Astrocyte (in vitro differentiated cells and primary cell): ENCODE data around the gene NCBP2. TPM values are rescaled to one million over a fixed set of nuclear protein-coding genes. Genes with fewer than 3 reads are reported as not detected.

ENCODE experiments used
- DNase-seq: peaks from one replicate; pipeline ENCODE4 v3.0.0-alpha.2; 2010; ENCODE audit warnings: low read depth
- FAIRE-seq: peaks from 2 replicates; lab custom pipeline; 2011; peaks lifted over from hg19 to GRCh38; lab: Jason Lieb, UNC
- H2AFZ ChIP-seq: 2 replicates; pipeline ENCODE4 v1.6.0; 2012; ENCODE audit warnings: low read depth, low read length, inconsistent platforms
- H3K27ac ChIP-seq: 2 replicates; pipeline ENCODE4 v1.5.1; 2011; ENCODE audit warnings: low read depth, low read length, inconsistent platforms
- H3K27me3 ChIP-seq: 2 replicates; pipeline ENCODE4 v1.6.0; 2011; ENCODE audit warnings: low read length, inconsistent platforms; ENCODE audit not compliant: insufficient read depth
- H3K36me3 ChIP-seq: 2 replicates; pipeline ENCODE4 v1.5.1; 2011; ENCODE audit warnings: low read length, inconsistent platforms; ENCODE audit not compliant: insufficient read depth
- H3K4me1 ChIP-seq: 2 replicates; pipeline ENCODE4 v1.5.1; 2011; ENCODE audit warnings: low read length, inconsistent platforms; ENCODE audit not compliant: insufficient read depth
- H3K4me2 ChIP-seq: 2 replicates; pipeline ENCODE4 v1.6.0; 2012; ENCODE audit warnings: low read length, inconsistent platforms
- H3K4me3 ChIP-seq: 2 replicates; pipeline ENCODE4 v1.5.1; 2011; ENCODE audit warnings: low read depth, mild to moderate bottlenecking, low read length, inconsistent platforms; ENCODE audit not compliant: insufficient read depth
- H3K79me2 ChIP-seq: 2 replicates; pipeline ENCODE4 v1.6.0; 2012; ENCODE audit warnings: mild to moderate bottlenecking, low read length, inconsistent platforms; ENCODE audit not compliant: insufficient read depth
- H3K9ac ChIP-seq: 2 replicates; pipeline ENCODE4 v1.6.0; 2012; ENCODE audit warnings: mild to moderate bottlenecking, low read length, inconsistent platforms
- H3K9me3 ChIP-seq: 2 replicates; pipeline ENCODE4 v1.5.1; 2012; ENCODE audit warnings: low read depth, mild to moderate bottlenecking, low read length, inconsistent platforms; ENCODE audit not compliant: insufficient read depth
- H4K20me1 ChIP-seq: 2 replicates; pipeline ENCODE4 v1.6.0; 2012; ENCODE audit warnings: low read length, inconsistent platforms; ENCODE audit not compliant: insufficient read depth
- H3K27ac Mint-ChIP-seq: one replicate; pipeline ENCODE4 v1.8.0; 2021; ENCODE audit warnings: mild to moderate bottlenecking, mixed read lengths; ENCODE audit not compliant: unreplicated experiment
- H3K27me3 Mint-ChIP-seq: one replicate; pipeline ENCODE4 v1.8.0; 2021; ENCODE audit warnings: low read depth, mixed read lengths; ENCODE audit not compliant: unreplicated experiment
- H3K36me3 Mint-ChIP-seq: one replicate; pipeline ENCODE4 v1.8.0; 2021; ENCODE audit warnings: low read depth, mixed read lengths; ENCODE audit not compliant: unreplicated experiment
- H3K4me1 Mint-ChIP-seq: one replicate; pipeline ENCODE4 v1.8.0; 2021; ENCODE audit warnings: low read depth, mixed read lengths; ENCODE audit not compliant: unreplicated experiment
- H3K4me3 Mint-ChIP-seq: one replicate; pipeline ENCODE4 v1.8.0; 2021; ENCODE audit warnings: mild to moderate bottlenecking, moderate library complexity, mixed read lengths; ENCODE audit not compliant: unreplicated experiment
- H3K9me3 Mint-ChIP-seq: one replicate; pipeline ENCODE4 v1.8.0; 2021; ENCODE audit warnings: mild to moderate bottlenecking, mixed read lengths; ENCODE audit not compliant: unreplicated experiment
- EZH2 ChIP-seq: IDR thresholded peaks from 2 replicates; pipeline ENCODE4 v1.6.1; 2012; ENCODE audit warnings: mild to moderate bottlenecking, low read length, inconsistent platforms; ENCODE audit not compliant: insufficient read depth
- total RNA-seq: library from RNA; stranded (reverse); gene quantifications from 2 replicates; pipeline ENCODE4 v1.2.1, GENCODE V29; 2021
- TF ChIP-seq, protein P1 (sequence below): IDR thresholded peaks from 2 replicates; pipeline ENCODE4 v1.5.1; 2011; ENCODE audit warnings: low read depth, mild to moderate bottlenecking, inconsistent platforms, low read length, moderate library complexity; ENCODE audit not compliant: insufficient read depth

NCBP2 gene
- total RNA-seq, 1 donor from 2014 or later, result 90.6 TPM

DNA sequence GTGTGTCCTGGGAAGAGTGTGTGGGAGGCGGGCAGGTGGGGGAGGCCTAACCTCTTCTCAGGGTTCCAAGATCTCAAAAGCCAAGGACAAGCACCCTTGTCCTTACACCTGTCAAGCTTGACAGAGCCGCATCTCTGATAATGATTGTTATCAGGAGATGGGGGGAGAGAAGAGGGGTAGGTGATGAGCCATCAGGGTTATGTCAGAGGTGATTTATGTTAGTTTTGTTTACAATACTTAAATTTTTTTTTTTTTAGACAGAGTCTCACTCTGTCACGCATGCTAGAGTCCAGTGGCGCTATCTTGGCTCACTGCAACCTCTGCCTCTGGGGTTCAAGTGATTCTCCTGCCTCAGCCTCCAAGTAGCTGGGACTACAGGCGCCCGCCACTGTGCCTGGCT lies 7.4 kb upstream of the NCBP2 start:
- DNase-seq (no peak), FAIRE-seq (no peak)
- Histone ChIP-seq H3K79me2 (no peaks in the 10 kb centered on the region), H3K4me2 (no peak overlapping the region), H3K27me3 (peaks cover 7% of the 10 kb centered on the region), H3K27ac (no peak overlapping the region), H3K4me3 (no peak overlapping the region), H3K9ac (no peak overlapping the region), H3K36me3 (no peaks in the 10 kb centered on the region), H4K20me1 (no peaks in the 10 kb centered on the region), H2AFZ (no peak overlapping the region), H3K9me3 (no peaks in the 10 kb centered on the region), H3K4me1 (no peaks in the 10 kb centered on the region)
- H3K27ac Mint-ChIP-seq, result no peak overlapping the region
- H3K4me1 Mint-ChIP-seq, result peaks cover 1% of the 10 kb centered on the region
- peaks cover 2% of the 10 kb centered on the region for H3K36me3 Mint-ChIP-seq
- no peaks in the 10 kb centered on the region for H3K9me3 Mint-ChIP-seq
- peaks cover 32% of the 10 kb centered on the region for H3K27me3 Mint-ChIP-seq
- TF ChIP-seq EZH2, result no peak
- TF ChIP-seq, protein P1, sequence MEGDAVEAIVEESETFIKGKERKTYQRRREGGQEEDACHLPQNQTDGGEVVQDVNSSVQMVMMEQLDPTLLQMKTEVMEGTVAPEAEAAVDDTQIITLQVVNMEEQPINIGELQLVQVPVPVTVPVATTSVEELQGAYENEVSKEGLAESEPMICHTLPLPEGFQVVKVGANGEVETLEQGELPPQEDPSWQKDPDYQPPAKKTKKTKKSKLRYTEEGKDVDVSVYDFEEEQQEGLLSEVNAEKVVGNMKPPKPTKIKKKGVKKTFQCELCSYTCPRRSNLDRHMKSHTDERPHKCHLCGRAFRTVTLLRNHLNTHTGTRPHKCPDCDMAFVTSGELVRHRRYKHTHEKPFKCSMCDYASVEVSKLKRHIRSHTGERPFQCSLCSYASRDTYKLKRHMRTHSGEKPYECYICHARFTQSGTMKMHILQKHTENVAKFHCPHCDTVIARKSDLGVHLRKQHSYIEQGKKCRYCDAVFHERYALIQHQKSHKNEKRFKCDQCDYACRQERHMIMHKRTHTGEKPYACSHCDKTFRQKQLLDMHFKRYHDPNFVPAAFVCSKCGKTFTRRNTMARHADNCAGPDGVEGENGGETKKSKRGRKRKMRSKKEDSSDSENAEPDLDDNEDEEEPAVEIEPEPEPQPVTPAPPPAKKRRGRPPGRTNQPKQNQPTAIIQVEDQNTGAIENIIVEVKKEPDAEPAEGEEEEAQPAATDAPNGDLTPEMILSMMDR, result no peak
- H3K4me3 Mint-ChIP-seq, result no peak overlapping the region

- Histone ChIP-seq H3K27ac (no peak overlapping the region), H2AFZ (no peak overlapping the region), H3K9ac (no peak overlapping the region), H3K4me1 (no peaks in the 10 kb centered on the region), H3K4me3 (no peak overlapping the region), H3K79me2 (peaks cover 3% of the 10 kb centered on the region), H3K27me3 (peaks cover 2% of the 10 kb centered on the region), H3K4me2 (no peak overlapping the region), H3K9me3 (no peaks in the 10 kb centered on the region), H3K36me3 (no peaks in the 10 kb centered on the region), H4K20me1 (no peaks in the 10 kb centered on the region)
- Mint-ChIP-seq H3K27me3 (peaks cover 32% of the 10 kb centered on the region), H3K4me3 (no peak overlapping the region), H3K36me3 (peaks cover 2% of the 10 kb centered on the region), H3K27ac (no peak overlapping the region), H3K9me3 (no peaks in the 10 kb centered on the region), H3K4me1 (peaks cover 6% of the 10 kb centered on the region)
- DNase-seq (no peak), FAIRE-seq (no peak)
- TF ChIP-seq, protein P1, result no peak
- TF ChIP-seq EZH2, result no peak
These were observed 6.9 kb upstream of the NCBP2 start for GRCh38 chr3:196949285-196949619.

- no peak overlapping the region for H3K9ac ChIP-seq
- H3K4me3 ChIP-seq, result no peak overlapping the region
- no peaks in the 10 kb centered on the region for H3K36me3 ChIP-seq
- no peaks in the 10 kb centered on the region for H3K9me3 Mint-ChIP-seq
- peaks cover 31% of the 10 kb centered on the region for H3K27me3 Mint-ChIP-seq
- DNase-seq (no peak), FAIRE-seq (no peak)
- no peak overlapping the region for H3K4me2 ChIP-seq
- H3K27ac Mint-ChIP-seq, result no peak overlapping the region
- peaks cover 7% of the 10 kb centered on the region for H3K4me1 Mint-ChIP-seq
- no peak overlapping the region for H3K27ac ChIP-seq
- peak overlapping the region; percentile 34 for H2AFZ ChIP-seq
- H3K36me3 Mint-ChIP-seq, result peaks cover 2% of the 10 kb centered on the region
- peaks cover 8% of the 10 kb centered on the region for H3K79me2 ChIP-seq
- peaks cover 3% of the 10 kb centered on the region for H3K4me1 ChIP-seq
- TF ChIP-seq, protein P1, result no peak
- TF ChIP-seq EZH2, result no peak
- H3K9me3 ChIP-seq, result no peaks in the 10 kb centered on the region
- H3K4me3 Mint-ChIP-seq, result no peak overlapping the region
- peaks cover 2% of the 10 kb centered on the region for H3K27me3 ChIP-seq
- peaks cover 2% of the 10 kb centered on the region for H4K20me1 ChIP-seq
These were observed 6.3 kb upstream of the NCBP2 start for GRCh38 chr3:196948442-196949284.
